ENCODE results near the gene MFAP5.

- TF ChIP-seq SIN3A (IDR thresholded peaks at IDR 0.05; ENCODE audit: borderline replicate concordance, insufficient read depth, low read length), result no peak
- TF ChIP-seq TAF1 (IDR thresholded peaks at IDR 0.05; ENCODE audit: borderline replicate concordance, insufficient read depth, low read length), result no peak
- TF ChIP-seq POLR2AphosphoS5 (IDR thresholded peaks at IDR 0.05; ENCODE audit: low read depth, low read length), result no peak; the same call in 1 of the 2 replicates
- TF ChIP-seq FOXP2 (optimal IDR thresholded peaks at IDR 0.05; ENCODE audit: borderline replicate concordance, extremely low read depth, extremely low read length, insufficient read depth), result peak; percentile 45
These were observed 35.0 kb upstream of the MFAP5 start, which contains the start of gene RIMKLB for GRCh38 chr12:8697476-8698131.

All from PFSK-1 (cell line).